ENCODE data around the gene BBS1. TPM values are rescaled to one million over a fixed set of nuclear protein-coding genes. Genes with fewer than 3 reads are reported as not detected.
A peak's percentile ranks its signal among the peaks of the same experiment; 100 is the strongest.
"Not testable (repeated sequence)": the region's sequence is repeated elsewhere in the genome, so short reads cannot be mapped to it uniquely, and the experiment has no call there.

BBS1 gene
- total and polyA plus RNA-seq, 8 donors: 22.8 to 75.1 (median 63.6) TPM

GRCh38 chr11:66570850-66571180 is 60.4 kb downstream of the BBS1 start:
- H3K36me3 ChIP-seq: no peaks in the 10 kb centered on the region
- peaks cover 0 to 24% of the 10 kb centered on the region in 2 donors for H3K27me3 ChIP-seq
- H3K4me1 ChIP-seq: peaks cover 0 to 15% of the 10 kb centered on the region in 2 donors
- DNase-seq (no peak), ATAC-seq (no peak)
- intact Hi-C loops (cut with DNase I): no loop called here
- H3K27ac ChIP-seq: no peak overlapping the region
- no peaks in the 10 kb centered on the region for H3K9me3 ChIP-seq
- TF ChIP-seq, protein P1, sequence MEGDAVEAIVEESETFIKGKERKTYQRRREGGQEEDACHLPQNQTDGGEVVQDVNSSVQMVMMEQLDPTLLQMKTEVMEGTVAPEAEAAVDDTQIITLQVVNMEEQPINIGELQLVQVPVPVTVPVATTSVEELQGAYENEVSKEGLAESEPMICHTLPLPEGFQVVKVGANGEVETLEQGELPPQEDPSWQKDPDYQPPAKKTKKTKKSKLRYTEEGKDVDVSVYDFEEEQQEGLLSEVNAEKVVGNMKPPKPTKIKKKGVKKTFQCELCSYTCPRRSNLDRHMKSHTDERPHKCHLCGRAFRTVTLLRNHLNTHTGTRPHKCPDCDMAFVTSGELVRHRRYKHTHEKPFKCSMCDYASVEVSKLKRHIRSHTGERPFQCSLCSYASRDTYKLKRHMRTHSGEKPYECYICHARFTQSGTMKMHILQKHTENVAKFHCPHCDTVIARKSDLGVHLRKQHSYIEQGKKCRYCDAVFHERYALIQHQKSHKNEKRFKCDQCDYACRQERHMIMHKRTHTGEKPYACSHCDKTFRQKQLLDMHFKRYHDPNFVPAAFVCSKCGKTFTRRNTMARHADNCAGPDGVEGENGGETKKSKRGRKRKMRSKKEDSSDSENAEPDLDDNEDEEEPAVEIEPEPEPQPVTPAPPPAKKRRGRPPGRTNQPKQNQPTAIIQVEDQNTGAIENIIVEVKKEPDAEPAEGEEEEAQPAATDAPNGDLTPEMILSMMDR (IDR thresholded peaks at IDR 0.05): no peak
- no peak overlapping the region for H3K4me3 ChIP-seq

GRCh38 chr11:66579017-66579606 is 68.7 kb downstream of the BBS1 start:
- DNase-seq: peak; percentile 61 to 93 (median 78)
- Histone ChIP-seq H3K4me3 (no peak overlapping the region), H3K4me1 (peaks cover 0 to 7% of the 10 kb centered on the region in 2 donors), H3K27me3 (no peaks in the 10 kb centered on the region), H3K27ac (no peak overlapping the region), H3K36me3 (no peaks in the 10 kb centered on the region), H3K9me3 (peaks cover 0 to 11% of the 10 kb centered on the region in 2 donors)
- peak; percentile 98 for ATAC-seq
- TF ChIP-seq, protein P1 (IDR thresholded peaks at IDR 0.05): peak; percentile 81
- intact Hi-C loops (cut with DNase I): loop anchor here in 1 of 2 donors (2.0 kb wide), 1 partner anchor 100 kb away; no protein-coding TSS in a partner anchor

- intact Hi-C loops (cut with DNase I): loop anchor here in 1 of 2 donors (10.0 kb wide), 1 partner anchor 104 kb away; no protein-coding TSS in a partner anchor
- Histone ChIP-seq H3K4me3 (no peak overlapping the region), H3K36me3 (no peaks in the 10 kb centered on the region), H3K9me3 (peaks cover 0 to 11% of the 10 kb centered on the region in 2 donors), H3K27me3 (no peaks in the 10 kb centered on the region), H3K4me1 (peaks cover 0 to 7% of the 10 kb centered on the region in 2 donors), H3K27ac (no peak overlapping the region)
- DNase-seq: peak in 1 of 4 donors; percentile 35
- no peak for ATAC-seq
- TF ChIP-seq, protein P1 (IDR thresholded peaks at IDR 0.05): no peak
Observed at GRCh38 chr11:66580803-66581202, 70.4 kb downstream of the BBS1 start.

DNA sequence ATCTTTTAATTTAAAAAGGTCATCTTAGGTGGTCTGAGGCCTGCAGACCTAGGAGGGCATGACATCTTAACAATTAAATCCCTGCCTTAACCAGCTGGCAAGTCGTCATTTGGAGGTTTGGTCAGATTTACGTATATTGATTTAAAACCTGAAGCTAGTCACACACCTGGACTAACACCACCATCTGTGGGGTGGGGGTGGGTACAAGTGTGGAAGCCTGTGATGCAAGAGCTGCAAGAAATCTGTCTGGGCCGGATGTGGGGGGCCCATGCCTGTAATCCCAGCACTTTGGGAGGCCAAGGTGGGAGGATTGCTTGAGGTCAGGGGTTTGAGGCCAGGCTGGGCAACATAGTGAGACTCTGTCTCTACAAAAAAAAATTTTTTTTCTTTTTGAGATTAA is 70.8 kb downstream of the BBS1 start:
- TF ChIP-seq, protein P1 (IDR thresholded peaks at IDR 0.05): no peak
- no peaks in the 10 kb centered on the region for H3K36me3 ChIP-seq
- ATAC-seq (no peak), DNase-seq (peak in 1 of 4 donors; percentile 37)
- H3K27me3 ChIP-seq: no peaks in the 10 kb centered on the region
- peaks cover 0 to 11% of the 10 kb centered on the region in 2 donors for H3K9me3 ChIP-seq
- peaks cover 0 to 7% of the 10 kb centered on the region in 2 donors for H3K4me1 ChIP-seq
- no peak overlapping the region for H3K27ac ChIP-seq
- intact Hi-C loops (cut with DNase I): loop anchor here in 1 of 2 donors (10.0 kb wide), 1 partner anchor 104 kb away; no protein-coding TSS in a partner anchor
- H3K4me3 ChIP-seq: no peak overlapping the region

DNA sequence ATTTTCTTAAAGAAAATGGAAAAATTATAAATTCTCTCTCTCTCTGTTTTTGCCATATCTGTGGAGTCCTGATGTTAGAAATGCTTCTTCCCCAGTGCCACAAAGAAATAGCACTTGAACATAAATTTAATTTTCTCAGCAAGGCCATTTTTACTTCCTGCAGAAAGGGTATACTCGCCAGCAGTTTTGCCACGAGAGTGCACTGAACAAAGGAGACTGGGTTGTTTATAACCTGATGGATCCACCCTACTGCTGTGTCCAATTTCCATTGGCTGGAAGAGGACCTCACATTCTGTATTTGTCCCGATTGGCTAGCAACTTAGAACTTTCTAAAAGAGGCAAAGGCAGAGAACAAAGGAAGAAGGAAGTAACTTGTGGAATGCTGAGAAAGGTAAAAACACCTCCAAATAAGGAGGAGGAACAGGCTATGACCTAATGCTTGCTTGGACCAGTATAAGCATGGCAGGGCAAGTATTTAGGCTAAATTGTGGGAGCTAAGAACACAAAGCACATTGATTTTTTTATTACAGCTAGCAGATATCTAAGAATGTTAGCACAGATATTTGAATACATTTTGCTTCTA is 72.2 kb downstream of the BBS1 start:
- not testable (repeated sequence) for H3K36me3 ChIP-seq, DNase-seq, H3K27me3 ChIP-seq, ATAC-seq, H3K27ac ChIP-seq, H3K4me3 ChIP-seq, H3K4me1 ChIP-seq
- peaks cover 0 to 11% of the 10 kb centered on the region in 2 donors for H3K9me3 ChIP-seq
- intact Hi-C loops (cut with DNase I): loop anchor here in 1 of 2 donors (10.0 kb wide), 1 partner anchor 102 kb away; no protein-coding TSS in a partner anchor

Other genes starting within 250 kb of the BBS1 start
- gene RAB1B, start 242.0 kb upstream of the BBS1 start, total RNA-seq: 100 to 1,000 TPM; 141 to 154 TPM
- 100 to 1,000 TPM; 114 to 136 (median 128) TPM for gene RAB1B, start 242.0 kb upstream of the BBS1 start, polyA plus RNA-seq (ENCODE audit: insufficient read length in 6 of 6)
- gene CNIH2, start 232.5 kb upstream of the BBS1 start, total RNA-seq: 1 to 10 TPM in 1 of 2 donors, under 1 TPM in 1; 0.81 to 1.4 TPM
- gene CNIH2, start 232.5 kb upstream of the BBS1 start, polyA plus RNA-seq (ENCODE audit: insufficient read length in 6 of 6): 1 to 10 TPM; 2.8 to 5.2 (median 3.9) TPM
- 100 to 1,000 TPM in 1 of 2 donors, 10 to 100 TPM in 1; 97.1 to 118 TPM for gene YIF1A, start 221.5 kb upstream of the BBS1 start, total RNA-seq
- 10 to 100 TPM; 32.9 to 57.5 (median 43.6) TPM for gene YIF1A, start 221.5 kb upstream of the BBS1 start, polyA plus RNA-seq (ENCODE audit: insufficient read length in 6 of 6)
- gene TMEM151A, start 218.7 kb upstream of the BBS1 start, total RNA-seq: under 1 TPM in 1 of 2 donors, not detected in 1; 0.21 TPM
- under 1 TPM; 0.17 to 0.47 (median 0.28) TPM for gene TMEM151A, start 218.7 kb upstream of the BBS1 start, polyA plus RNA-seq (ENCODE audit: insufficient read length in 6 of 6)
- gene CD248, start 193.6 kb upstream of the BBS1 start, total RNA-seq: 10 to 100 TPM; 69.8 to 74.3 TPM
- gene CD248, start 193.6 kb upstream of the BBS1 start, polyA plus RNA-seq (ENCODE audit: insufficient read length in 6 of 6): 100 to 1,000 TPM in 4 of 6 donors, 10 to 100 TPM in 2; 76.4 to 128 (median 104) TPM
- 10 to 100 TPM in 1 of 2 donors, 1 to 10 TPM in 1; 7.1 to 10.2 TPM for gene RIN1, start 174.2 kb upstream of the BBS1 start, total RNA-seq
- gene RIN1, start 174.2 kb upstream of the BBS1 start, polyA plus RNA-seq (ENCODE audit: insufficient read length in 6 of 6): 1 to 10 TPM; 1.7 to 4.5 (median 3.0) TPM
- gene BRMS1, start 165.5 kb upstream of the BBS1 start, total RNA-seq: 10 to 100 TPM; 28.7 to 34.3 TPM
- 10 to 100 TPM; 19.5 to 26.6 (median 24.5) TPM for gene BRMS1, start 165.5 kb upstream of the BBS1 start, polyA plus RNA-seq (ENCODE audit: insufficient read length in 6 of 6)
- gene B4GAT1, start 163.0 kb upstream of the BBS1 start, total RNA-seq: 10 to 100 TPM; 22.9 to 29.7 TPM
- 10 to 100 TPM; 29.8 to 35.9 (median 30.9) TPM for gene B4GAT1, start 163.0 kb upstream of the BBS1 start, polyA plus RNA-seq (ENCODE audit: insufficient read length in 6 of 6)
- gene SLC29A2, start 138.9 kb upstream of the BBS1 start, total RNA-seq: 10 to 100 TPM; 16.2 to 22.8 TPM
- 10 to 100 TPM in 1 of 6 donors, 1 to 10 TPM in 5; 7.4 to 10.9 (median 8.9) TPM for gene SLC29A2, start 138.9 kb upstream of the BBS1 start, polyA plus RNA-seq (ENCODE audit: insufficient read length in 6 of 6)
- gene NPAS4, start 89.6 kb upstream of the BBS1 start, total RNA-seq: under 1 TPM in 1 of 2 donors, not detected in 1; 0.64 TPM
- gene NPAS4, start 89.6 kb upstream of the BBS1 start, polyA plus RNA-seq (ENCODE audit: insufficient read length in 6 of 6): under 1 TPM; 0.06 to 0.53 (median 0.20) TPM
- 10 to 100 TPM; 29.6 to 39.5 TPM for gene MRPL11, start 71.8 kb upstream of the BBS1 start, total RNA-seq
- gene MRPL11, start 71.8 kb upstream of the BBS1 start, polyA plus RNA-seq (ENCODE audit: insufficient read length in 6 of 6): 10 to 100 TPM; 57.2 to 73.5 (median 64.2) TPM
- 10 to 100 TPM in 1 of 2 donors, 1 to 10 TPM in 1; 7.5 to 12.9 TPM for gene PELI3, start 43.7 kb upstream of the BBS1 start, total RNA-seq
- gene PELI3, start 43.7 kb upstream of the BBS1 start, polyA plus RNA-seq (ENCODE audit: insufficient read length in 6 of 6): 1 to 10 TPM; 3.9 to 6.6 (median 5.6) TPM
- 10 to 100 TPM; 46.4 to 68.1 TPM for gene DPP3, start 30.2 kb upstream of the BBS1 start, total RNA-seq
- gene DPP3, start 30.2 kb upstream of the BBS1 start, polyA plus RNA-seq (ENCODE audit: insufficient read length in 6 of 6): 10 to 100 TPM; 15.0 to 20.6 (median 17.1) TPM
- 10 to 100 TPM; 14.3 to 17.0 TPM for gene ZDHHC24, start 35.4 kb downstream of the BBS1 start, total RNA-seq
- gene ZDHHC24, start 35.4 kb downstream of the BBS1 start, polyA plus RNA-seq (ENCODE audit: insufficient read length in 6 of 6): 1 to 10 TPM; 4.7 to 6.3 (median 5.7) TPM
- under 1 TPM in 1 of 2 donors, not detected in 1; 0.16 TPM for gene ACTN3, start 36.3 kb downstream of the BBS1 start, total RNA-seq
- gene ACTN3, start 36.3 kb downstream of the BBS1 start, polyA plus RNA-seq (ENCODE audit: insufficient read length in 6 of 6): under 1 TPM in 1 of 6 donors, not detected in 5; 0.06 TPM
- 10 to 100 TPM; 10.8 to 23.3 TPM for gene CTSF, start 58.0 kb downstream of the BBS1 start, total RNA-seq
- 10 to 100 TPM; 37.1 to 56.9 (median 47.2) TPM for gene CTSF, start 58.0 kb downstream of the BBS1 start, polyA plus RNA-seq (ENCODE audit: insufficient read length in 6 of 6)
- under 1 TPM; 0.39 to 0.44 TPM for gene CCDC87, start 82.4 kb downstream of the BBS1 start, total RNA-seq
- gene CCDC87, start 82.4 kb downstream of the BBS1 start, polyA plus RNA-seq (ENCODE audit: insufficient read length in 6 of 6): under 1 TPM; 0.07 to 0.18 (median 0.09) TPM
- 10 to 100 TPM; 29.0 to 46.5 TPM for gene CCS, start 82.5 kb downstream of the BBS1 start, total RNA-seq
- gene CCS, start 82.5 kb downstream of the BBS1 start, polyA plus RNA-seq (ENCODE audit: insufficient read length in 6 of 6): 100 to 1,000 TPM in 1 of 6 donors, 10 to 100 TPM in 5; 78.1 to 101 (median 84.0) TPM
- 10 to 100 TPM; 64.2 to 89.1 TPM for gene RBM14, start 106.0 kb downstream of the BBS1 start, total RNA-seq
- gene RBM14, start 106.0 kb downstream of the BBS1 start, polyA plus RNA-seq (ENCODE audit: insufficient read length in 6 of 6): 10 to 100 TPM; 78.3 to 94.1 (median 89.9) TPM
- 100 to 1,000 TPM; 100 to 103 TPM for gene RBM4, start 128.1 kb downstream of the BBS1 start, total RNA-seq
- gene RBM4, start 128.1 kb downstream of the BBS1 start, polyA plus RNA-seq (ENCODE audit: insufficient read length in 6 of 6): 100 to 1,000 TPM; 211 to 246 (median 227) TPM
- 10 to 100 TPM; 15.8 to 16.1 TPM for gene RBM4B, start 167.3 kb downstream of the BBS1 start, total RNA-seq
- 10 to 100 TPM; 69.9 to 78.9 (median 73.2) TPM for gene RBM4B, start 167.3 kb downstream of the BBS1 start, polyA plus RNA-seq (ENCODE audit: insufficient read length in 6 of 6)
- gene SPTBN2, start 218.6 kb downstream of the BBS1 start, total RNA-seq: 10 to 100 TPM in 1 of 2 donors, 1 to 10 TPM in 1; 8.7 to 26.4 TPM
- 10 to 100 TPM in 1 of 6 donors, 1 to 10 TPM in 5; 7.5 to 11.6 (median 8.7) TPM for gene SPTBN2, start 218.6 kb downstream of the BBS1 start, polyA plus RNA-seq (ENCODE audit: insufficient read length in 6 of 6)

All from left lung (tissue), 10 donors.